Tibial nerve (tissue), 4 donors: ENCODE measurements around the gene RPRD1A. TPM values are rescaled to one million over a fixed set of nuclear protein-coding genes. Genes with fewer than 3 reads are reported as not detected.
A peak's percentile ranks its signal among the peaks of the same experiment; 100 is the strongest.
"Not testable (repeated sequence)": the region's sequence is repeated elsewhere in the genome, so short reads cannot be mapped to it uniquely, and the experiment has no call there.

Experiments
- DNase-seq, 2 donors: peaks; one replicate each; pipeline ENCODE4 v3.0.0-alpha.2; 2019; ENCODE audit warnings: low spot score in 2 of 2
- H3K27ac ChIP-seq, 4 donors: fragments of 200-600 bp; sonication (generic) in 3 of 4; one replicate each; pipeline ENCODE4 v1.5.1; 2017 to 2019; ENCODE audit warnings: mild to moderate bottlenecking in 1 of 4
- H3K27me3 ChIP-seq, 2 donors: fragments of 200-600 bp; sonication (generic) in 1 of 2; one replicate each; pipeline versions ENCODE4 v1.5.1 to v1.6.0; 2017 to 2019
- H3K36me3 ChIP-seq, 3 donors: fragments of 200-600 bp; sonication (generic); one replicate each; pipeline ENCODE4 v1.5.1; 2018 to 2019
- H3K4me1 ChIP-seq, 4 donors: fragments of 200-600 bp; sonication (generic) in 3 of 4; one replicate each; pipeline ENCODE4 v1.5.1; 2017 to 2019
- H3K4me3 ChIP-seq, 4 donors: fragments of 200-600 bp; sonication (generic) in 3 of 4; one replicate each; pipeline ENCODE4 v1.5.1; 2017 to 2019; ENCODE audit warnings: mild to moderate bottlenecking in 1 of 4, moderate library complexity in 1 of 4
- H3K9me3 ChIP-seq, 4 donors: fragments of 200-600 bp; sonication (generic) in 3 of 4; one replicate each; pipeline ENCODE4 v1.5.1; 2017 to 2019
- CTCF ChIP-seq, 5 experiments: fragments of 200-600 bp in 3 of 5; fragments of 450-650 bp in 2 of 5; sonication (generic) in 3 of 5; IDR thresholded peaks; one replicate each; pipeline ENCODE4 v1.5.1; 2016 to 2019; ENCODE audit warnings: antibody characterized with exemption in 5 of 5, mild to moderate bottlenecking in 3 of 5, moderate library complexity in 2 of 5
- EP300 ChIP-seq, 2 donors: sonication (generic); formaldehyde crosslinking; IDR thresholded peaks; one replicate each; pipeline ENCODE4 v1.6.1; 2017; ENCODE audit warnings: antibody characterized with exemption in 2 of 2, mild to moderate bottlenecking in 1 of 2
- POLR2A ChIP-seq, 2 donors: fragments of 450-650 bp; IDR thresholded peaks; one replicate each; pipeline ENCODE4 v1.6.1; 2017; ENCODE audit warnings: antibody characterized with exemption in 2 of 2, mild to moderate bottlenecking in 2 of 2, moderate library complexity in 2 of 2
- WGBS, 2 donors: methylation state at CpG; one replicate each; pipeline ENCODE4 v1.1.5; 2018; 5-methylcytosine and 5-hydroxymethylcytosine counted together
- total RNA-seq, 4 donors: library from RNA; depleted of rRNA; stranded (reverse); fragments of >200 nt; gene quantifications; one replicate each; pipeline ENCODE4 v1.1.0, GENCODE V29; 2016

The RPRD1A gene
- total RNA-seq, 4 donors from 2014 or later, result 65.9 to 75.9 (median 69.7) TPM

- H3K9me3 ChIP-seq, result no peaks in the 10 kb centered on the region
- peak within 1 kb of the TSS; percentile 60 to 93 (median 90) for H3K27ac ChIP-seq
- 0 to 1% methylated on average over 57 to 68 of the region's 73 CpGs for WGBS, 2 donors
- TF ChIP-seq CTCF (IDR thresholded peaks at IDR 0.05) (peak in 1 of 5 experiments; percentile 17), EP300 (IDR thresholded peaks at IDR 0.05) (peak; percentile 84 to 87), POLR2A (IDR thresholded peaks at IDR 0.05) (peak in 1 of 2 donors; percentile 67)
- H3K4me3 ChIP-seq, result peak within 1 kb of the TSS; percentile 70 to 89 (median 79)
- H3K27me3 ChIP-seq, result no peaks in the 10 kb centered on the region
- H3K4me1 ChIP-seq, result peaks cover 4 to 31% (median 11%) of the 10 kb centered on the region in 4 donors
- DNase-seq, result peak; percentile 87 to 92
- H3K36me3 ChIP-seq, result peaks cover 0 to 21% (median 3%) of the 10 kb centered on the region in 3 donors
Observed at GRCh38 chr18:35972197-35973000, 95.0 kb downstream of the RPRD1A start, which contains the start of gene RMP24. RMP24 (plus strand) TSS chr18:35972679.

DNA sequence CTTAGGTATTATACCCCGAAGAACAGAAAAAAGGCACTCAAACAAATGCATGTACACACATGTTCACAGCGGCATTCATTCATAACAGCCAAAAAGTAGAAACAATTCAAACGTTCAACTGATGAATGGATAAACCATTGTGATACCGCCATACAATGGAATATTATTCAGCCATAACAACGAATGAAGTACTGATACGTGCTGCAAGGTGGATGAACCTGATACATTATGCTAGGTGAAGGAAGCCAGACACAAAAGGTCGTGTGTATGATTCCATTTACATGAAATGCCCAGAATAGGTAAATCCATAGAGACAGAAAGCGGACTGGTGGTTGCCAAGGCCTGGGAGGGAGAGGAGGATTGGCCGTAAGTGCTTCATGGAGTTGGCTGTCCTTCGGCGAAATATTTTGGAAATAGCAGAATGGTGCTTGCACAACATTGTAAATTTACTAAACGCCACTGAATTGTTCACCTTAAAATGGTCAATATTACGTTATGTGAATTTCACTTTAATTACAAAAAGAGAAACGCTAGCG is 95.6 kb downstream of the RPRD1A start:
- no peak for TF ChIP-seq CTCF (IDR thresholded peaks at IDR 0.05)
- no peak for TF ChIP-seq EP300 (IDR thresholded peaks at IDR 0.05)
- no peak for TF ChIP-seq POLR2A (IDR thresholded peaks at IDR 0.05)
- DNase-seq, result no peak
- peak overlapping the region; percentile 70 to 89 (median 79) for H3K4me3 ChIP-seq
- H3K36me3 ChIP-seq, result peaks cover 0 to 14% (median 0%) of the 10 kb centered on the region in 3 donors
- H3K27ac ChIP-seq, result peak overlapping the region; percentile 60 to 93 (median 90)
- no peaks in the 10 kb centered on the region for H3K27me3 ChIP-seq
- no peaks in the 10 kb centered on the region for H3K9me3 ChIP-seq
- WGBS, 2 donors, result 31 to 32% methylated on average over 15 of the region's 15 CpGs
- peaks cover 4 to 31% (median 11%) of the 10 kb centered on the region in 4 donors for H3K4me1 ChIP-seq

DNA sequence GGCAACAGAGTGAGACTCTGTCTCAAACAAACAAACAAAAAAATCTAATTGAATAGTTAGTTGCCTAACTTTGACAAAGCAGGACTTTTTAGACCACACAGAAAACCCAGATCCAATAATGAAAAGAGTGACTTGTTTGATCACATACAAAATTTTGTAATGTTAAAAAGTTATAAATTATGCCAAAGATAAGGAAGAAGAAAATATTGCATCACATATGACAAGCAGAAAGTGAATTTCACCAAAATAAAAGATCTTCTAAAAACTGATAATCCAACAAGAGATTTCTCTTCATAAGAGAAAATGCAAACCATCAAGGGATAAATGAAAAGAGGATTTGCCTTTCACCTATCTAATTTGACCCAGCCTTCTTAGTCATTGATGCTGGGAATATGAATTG is 97.7 kb downstream of the RPRD1A start:
- Histone ChIP-seq H3K27ac (no peak overlapping the region), H3K27me3 (no peaks in the 10 kb centered on the region), H3K36me3 (no peaks in the 10 kb centered on the region), H3K9me3 (no peaks in the 10 kb centered on the region), H3K4me3 (no peak overlapping the region), H3K4me1 (peaks cover 4 to 24% (median 11%) of the 10 kb centered on the region in 4 donors)
- DNase-seq, result no peak
- no peak for TF ChIP-seq EP300 (IDR thresholded peaks at IDR 0.05)

GRCh38 chr18:35968278-35968880 is 99.0 kb downstream of the RPRD1A start:
- Histone ChIP-seq H3K27me3 (no peaks in the 10 kb centered on the region), H3K27ac (no peak overlapping the region), H3K4me3 (no peak overlapping the region), H3K9me3 (no peaks in the 10 kb centered on the region), H3K36me3 (no peaks in the 10 kb centered on the region), H3K4me1 (peaks cover 0 to 11% (median 4%) of the 10 kb centered on the region in 4 donors)
- WGBS, 2 donors, result 69 to 75% methylated on average over 9 of the region's 9 CpGs
- DNase-seq, result no peak
- TF ChIP-seq CTCF (IDR thresholded peaks at IDR 0.05) (no peak), EP300 (IDR thresholded peaks at IDR 0.05) (no peak), POLR2A (IDR thresholded peaks at IDR 0.05) (no peak)

DNA sequence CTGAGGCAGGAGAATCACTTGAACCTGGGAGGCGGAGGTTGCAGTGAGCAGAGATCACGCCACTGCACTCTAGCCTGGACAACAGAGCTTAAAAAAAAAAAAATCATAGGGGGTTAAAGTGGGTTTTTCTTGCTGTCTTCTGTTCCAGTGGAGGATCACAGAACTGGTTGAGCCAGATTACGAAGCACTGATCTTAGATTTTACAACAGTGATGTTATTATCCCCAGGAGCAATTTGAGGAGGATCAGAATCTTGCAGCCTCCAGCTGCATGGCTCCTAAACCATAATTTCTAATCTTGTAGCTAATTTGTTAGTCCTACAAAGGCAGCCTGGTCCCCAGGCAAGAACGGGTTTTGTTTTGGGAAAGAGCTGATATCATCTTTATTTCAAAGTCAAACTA is 99.5 kb downstream of the RPRD1A start:
- 78 to 87% methylated on average over 4 of the region's 4 CpGs for WGBS, 2 donors
- DNase-seq, H3K36me3 ChIP-seq, H3K9me3 ChIP-seq, H3K27me3 ChIP-seq, H3K4me3 ChIP-seq, H3K27ac ChIP-seq, H3K4me1 ChIP-seq: not testable (repeated sequence)

- no peak overlapping the region for H3K27ac ChIP-seq
- no peaks in the 10 kb centered on the region for H3K36me3 ChIP-seq
- H3K9me3 ChIP-seq, result peaks cover 0 to 6% (median 0%) of the 10 kb centered on the region in 4 donors
- no peaks in the 10 kb centered on the region for H3K4me1 ChIP-seq
- no peak overlapping the region for H3K4me3 ChIP-seq
- no peak for TF ChIP-seq CTCF (IDR thresholded peaks at IDR 0.05)
- no peak for TF ChIP-seq POLR2A (IDR thresholded peaks at IDR 0.05)
- TF ChIP-seq EP300 (IDR thresholded peaks at IDR 0.05), result no peak
- H3K27me3 ChIP-seq, result no peaks in the 10 kb centered on the region
- DNase-seq, result no peak
Observed at GRCh38 chr18:35964319-35964718, 103.0 kb downstream of the RPRD1A start.
